ENCODE data around the gene PRKAG1. TPM values are rescaled to one million over a fixed set of nuclear protein-coding genes. Genes with fewer than 3 reads are reported as not detected.

The PRKAG1 gene
- total and polyA plus RNA-seq, 10 of the 15 experiments (the other 5 are each of a cell fraction or from before 2014, with no cell fraction given), result 44.5 to 91.6 (median 60.9) TPM

DNA sequence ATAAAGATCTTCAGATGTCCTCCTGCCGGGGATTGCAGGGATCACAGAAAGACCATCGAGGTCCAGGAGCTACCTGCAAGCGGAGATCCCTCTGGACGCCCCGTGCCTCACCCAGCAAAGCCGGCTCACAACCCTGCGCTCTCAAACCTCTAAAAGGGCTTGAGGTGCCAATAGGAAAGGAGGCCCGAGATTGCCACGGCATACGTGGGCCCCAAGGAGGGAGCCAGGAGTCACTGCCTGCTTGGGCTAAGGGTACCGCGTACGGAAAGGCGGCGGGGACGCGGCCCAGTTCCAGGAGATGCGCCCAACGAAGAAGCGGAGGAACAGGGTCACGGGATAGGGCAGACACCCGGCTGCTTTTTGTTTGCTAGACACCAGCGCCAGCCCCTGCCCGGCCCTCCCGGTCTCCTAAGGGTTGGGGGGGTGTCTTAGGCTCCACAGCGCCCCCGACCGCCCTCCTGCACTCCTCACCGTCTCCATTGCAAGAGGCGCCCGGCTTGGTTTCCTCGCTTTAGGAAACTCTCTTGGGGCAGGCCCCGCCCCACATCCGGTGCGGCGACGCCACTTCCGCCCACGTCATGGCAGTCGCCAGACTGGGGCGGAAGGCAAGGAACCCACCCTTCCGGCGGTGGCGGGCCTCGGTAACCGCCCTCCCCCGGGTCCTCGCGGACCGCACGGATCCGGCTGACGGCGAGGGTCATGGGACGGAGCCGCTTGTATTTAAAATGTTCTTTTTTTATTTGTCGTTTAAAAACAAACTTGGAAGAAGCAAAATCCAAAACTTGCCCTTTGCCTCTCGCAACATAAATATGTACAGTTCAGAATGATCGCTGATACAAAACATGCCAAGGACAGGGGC is at the start of gene PRKAG1 (continued):
- TF ChIP-seq SMC3 (IDR thresholded peaks at IDR 0.05; ENCODE audit: borderline replicate concordance, low read length) (peak; percentile 18; the same call in 1 of the 2 replicates), KAT2A (conservative IDR thresholded peaks at IDR 0.05; ENCODE audit: control insufficient read depth, low read depth, low read length) (no peak), NR2C2 (IDR thresholded peaks at IDR 0.05; ENCODE audit: borderline replicate concordance, control insufficient read depth, insufficient read length, low read depth) (no peak), EZH2 (IDR thresholded peaks at IDR 0.05; ENCODE audit: borderline replicate concordance, control insufficient read depth, low read depth, low read length) (no peak), RCOR1 (conservative IDR thresholded peaks at IDR 0.05; ENCODE audit: low read depth, low read length) (no peak; the same call in 1 of the 2 replicates), SIN3A (IDR thresholded peaks at IDR 0.05; ENCODE audit: low read depth, low read length) (peak; percentile 52; the same call in 1 of the 2 replicates), CBFB (IDR thresholded peaks at IDR 0.05; ENCODE audit: low read depth) (no peak; the same call in none of the 2 replicates), NRF1 (conservative IDR thresholded peaks at IDR 0.05; ENCODE audit: low read depth, low read length) (no peak), NR2F1 (conservative IDR thresholded peaks at IDR 0.05) (peak; percentile 54; the same call in 1 of the 2 replicates), SUZ12 (IDR thresholded peaks at IDR 0.05; ENCODE audit: unreplicated experiment) (no peak), KLF5 (IDR thresholded peaks at IDR 0.05; ENCODE audit: partially characterized antibody) (no peak), GATAD2B (conservative IDR thresholded peaks at IDR 0.05; ENCODE audit: low read depth) (peak; percentile 83), ZBED1 (IDR thresholded peaks at IDR 0.05; ENCODE audit: borderline replicate concordance) (peak; percentile 48; the same call in 1 of the 2 replicates), SRF (IDR thresholded peaks at IDR 0.05; ENCODE audit: low read depth in 2 of 2, low read length in 2 of 2) (0 out of 4 replicates have a peak, but pooled peaks have one; percentile 11 to 17), TCF12 (IDR thresholded peaks at IDR 0.05; ENCODE audit: low read depth, low read length) (peak; percentile 52; the same call in 1 of the 2 replicates), ZBTB33 (IDR thresholded peaks at IDR 0.05) (no peak), POLR2A (IDR thresholded peaks at IDR 0.05; ENCODE audit: low read depth, low read length) (peak; percentile 90)
- TF ChIP-seq, protein P1, sequence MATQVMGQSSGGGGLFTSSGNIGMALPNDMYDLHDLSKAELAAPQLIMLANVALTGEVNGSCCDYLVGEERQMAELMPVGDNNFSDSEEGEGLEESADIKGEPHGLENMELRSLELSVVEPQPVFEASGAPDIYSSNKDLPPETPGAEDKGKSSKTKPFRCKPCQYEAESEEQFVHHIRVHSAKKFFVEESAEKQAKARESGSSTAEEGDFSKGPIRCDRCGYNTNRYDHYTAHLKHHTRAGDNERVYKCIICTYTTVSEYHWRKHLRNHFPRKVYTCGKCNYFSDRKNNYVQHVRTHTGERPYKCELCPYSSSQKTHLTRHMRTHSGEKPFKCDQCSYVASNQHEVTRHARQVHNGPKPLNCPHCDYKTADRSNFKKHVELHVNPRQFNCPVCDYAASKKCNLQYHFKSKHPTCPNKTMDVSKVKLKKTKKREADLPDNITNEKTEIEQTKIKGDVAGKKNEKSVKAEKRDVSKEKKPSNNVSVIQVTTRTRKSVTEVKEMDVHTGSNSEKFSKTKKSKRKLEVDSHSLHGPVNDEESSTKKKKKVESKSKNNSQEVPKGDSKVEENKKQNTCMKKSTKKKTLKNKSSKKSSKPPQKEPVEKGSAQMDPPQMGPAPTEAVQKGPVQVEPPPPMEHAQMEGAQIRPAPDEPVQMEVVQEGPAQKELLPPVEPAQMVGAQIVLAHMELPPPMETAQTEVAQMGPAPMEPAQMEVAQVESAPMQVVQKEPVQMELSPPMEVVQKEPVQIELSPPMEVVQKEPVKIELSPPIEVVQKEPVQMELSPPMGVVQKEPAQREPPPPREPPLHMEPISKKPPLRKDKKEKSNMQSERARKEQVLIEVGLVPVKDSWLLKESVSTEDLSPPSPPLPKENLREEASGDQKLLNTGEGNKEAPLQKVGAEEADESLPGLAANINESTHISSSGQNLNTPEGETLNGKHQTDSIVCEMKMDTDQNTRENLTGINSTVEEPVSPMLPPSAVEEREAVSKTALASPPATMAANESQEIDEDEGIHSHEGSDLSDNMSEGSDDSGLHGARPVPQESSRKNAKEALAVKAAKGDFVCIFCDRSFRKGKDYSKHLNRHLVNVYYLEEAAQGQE (IDR thresholded peaks at IDR 0.05; ENCODE audit: low read depth, low read length), result no peak
- TF ChIP-seq, protein P2, sequence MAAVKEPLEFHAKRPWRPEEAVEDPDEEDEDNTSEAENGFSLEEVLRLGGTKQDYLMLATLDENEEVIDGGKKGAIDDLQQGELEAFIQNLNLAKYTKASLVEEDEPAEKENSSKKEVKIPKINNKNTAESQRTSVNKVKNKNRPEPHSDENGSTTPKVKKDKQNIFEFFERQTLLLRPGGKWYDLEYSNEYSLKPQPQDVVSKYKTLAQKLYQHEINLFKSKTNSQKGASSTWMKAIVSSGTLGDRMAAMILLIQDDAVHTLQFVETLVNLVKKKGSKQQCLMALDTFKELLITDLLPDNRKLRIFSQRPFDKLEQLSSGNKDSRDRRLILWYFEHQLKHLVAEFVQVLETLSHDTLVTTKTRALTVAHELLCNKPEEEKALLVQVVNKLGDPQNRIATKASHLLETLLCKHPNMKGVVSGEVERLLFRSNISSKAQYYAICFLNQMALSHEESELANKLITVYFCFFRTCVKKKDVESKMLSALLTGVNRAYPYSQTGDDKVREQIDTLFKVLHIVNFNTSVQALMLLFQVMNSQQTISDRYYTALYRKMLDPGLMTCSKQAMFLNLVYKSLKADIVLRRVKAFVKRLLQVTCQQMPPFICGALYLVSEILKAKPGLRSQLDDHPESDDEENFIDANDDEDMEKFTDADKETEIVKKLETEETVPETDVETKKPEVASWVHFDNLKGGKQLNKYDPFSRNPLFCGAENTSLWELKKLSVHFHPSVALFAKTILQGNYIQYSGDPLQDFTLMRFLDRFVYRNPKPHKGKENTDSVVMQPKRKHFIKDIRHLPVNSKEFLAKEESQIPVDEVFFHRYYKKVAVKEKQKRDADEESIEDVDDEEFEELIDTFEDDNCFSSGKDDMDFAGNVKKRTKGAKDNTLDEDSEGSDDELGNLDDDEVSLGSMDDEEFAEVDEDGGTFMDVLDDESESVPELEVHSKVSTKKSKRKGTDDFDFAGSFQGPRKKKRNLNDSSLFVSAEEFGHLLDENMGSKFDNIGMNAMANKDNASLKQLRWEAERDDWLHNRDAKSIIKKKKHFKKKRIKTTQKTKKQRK (IDR thresholded peaks at IDR 0.05; ENCODE audit: low read depth, low read length), result no peak

All from GM12878 (cell line).